Hindlimb muscle (tissue), 1 donor: ENCODE results near the gene MADCAM1. TPM values are rescaled to one million over a fixed set of nuclear protein-coding genes. Genes with fewer than 3 reads are reported as not detected.

Experiments used
- polyA plus RNA-seq: library from polyadenylated mRNA; unstranded; fragments of 120-200 nt; gene quantifications from one replicate; pipeline ENCODE4 v1.2.1, GENCODE V29; 2013; ENCODE audit not compliant: insufficient read length

The MADCAM1 gene
- polyA plus RNA-seq, 1 donor: 11.9 TPM

Other genes with a start within 250 kb of the MADCAM1 start
- gene PLPP2, start 205.1 kb upstream of the MADCAM1 start, polyA plus RNA-seq: 0.26 TPM
- 34.9 TPM for gene MIER2, start 151.7 kb upstream of the MADCAM1 start, polyA plus RNA-seq
- 1.3 TPM for gene C2CD4C, start 87.3 kb upstream of the MADCAM1 start, polyA plus RNA-seq
- gene SHC2, start 35.5 kb upstream of the MADCAM1 start, polyA plus RNA-seq: 39.7 TPM
- 10.1 TPM for gene TPGS1, start 11.0 kb downstream of the MADCAM1 start, polyA plus RNA-seq
- gene CDC34, start 35.3 kb downstream of the MADCAM1 start, polyA plus RNA-seq: 78.5 TPM
- 0.21 TPM for gene GZMM, start 47.6 kb downstream of the MADCAM1 start, polyA plus RNA-seq
- 227 TPM for gene BSG, start 76.1 kb downstream of the MADCAM1 start, polyA plus RNA-seq
- 0.09 TPM for gene HCN2, start 93.4 kb downstream of the MADCAM1 start, polyA plus RNA-seq
- gene POLRMT, start 137.1 kb downstream of the MADCAM1 start, polyA plus RNA-seq: 36.0 TPM
- gene FGF22, start 143.4 kb downstream of the MADCAM1 start, polyA plus RNA-seq: 0.28 TPM
- gene RNF126, start 166.7 kb downstream of the MADCAM1 start, polyA plus RNA-seq: 32.3 TPM
- 17.9 TPM for gene FSTL3, start 179.9 kb downstream of the MADCAM1 start, polyA plus RNA-seq
- gene PRSS57, start 199.0 kb downstream of the MADCAM1 start, polyA plus RNA-seq: 0.32 TPM
- 47.0 TPM for gene PALM, start 212.4 kb downstream of the MADCAM1 start, polyA plus RNA-seq